HEK293 (cell line): ENCODE data around the gene OR56A3.

Experiments
- CTCF ChIP-seq: fragments of 450-650 bp; formaldehyde crosslinking; IDR thresholded peaks from 2 replicates; pipeline ENCODE4 v1.5.1; 2016; ENCODE audit warnings: missing biosample characterization, missing genetic modification characterization
- GLI2 ChIP-seq: fragments of 450-650 bp; formaldehyde crosslinking; IDR thresholded peaks from 2 replicates; pipeline ENCODE4; 2017; ENCODE audit warnings: missing biosample characterization, missing genetic modification characterization, low read depth, borderline replicate concordance
- PATZ1 ChIP-seq: fragments of 450-650 bp; formaldehyde crosslinking; IDR thresholded peaks from 2 replicates; pipeline ENCODE4 v1.5.1; 2016; ENCODE audit warnings: missing biosample characterization, missing genetic modification characterization
- PRDM10 ChIP-seq: fragments of 450-650 bp; formaldehyde crosslinking; IDR thresholded peaks from 2 replicates; pipeline ENCODE4 v1.5.1; 2016; ENCODE audit warnings: missing biosample characterization, missing genetic modification characterization
- REST ChIP-seq: fragments of 450-650 bp; formaldehyde crosslinking; IDR thresholded peaks from 2 replicates; pipeline ENCODE4 v1.5.1; 2016; ENCODE audit warnings: missing biosample characterization, missing genetic modification characterization
- ZBTB7A ChIP-seq: fragments of 450-650 bp; formaldehyde crosslinking; IDR thresholded peaks from 2 replicates; pipeline ENCODE4 v1.5.1; 2016; ENCODE audit warnings: low read depth, missing biosample characterization, missing genetic modification characterization
- ZBTB8A ChIP-seq: fragments of 450-650 bp; formaldehyde crosslinking; IDR thresholded peaks from 2 replicates; pipeline ENCODE4 v1.5.1; 2016; ENCODE audit warnings: missing biosample characterization, missing genetic modification characterization
- ZNF121 ChIP-seq: fragments of 450-650 bp; formaldehyde crosslinking; IDR thresholded peaks from 2 replicates; pipeline ENCODE4 v1.5.1; 2016; ENCODE audit warnings: missing biosample characterization, missing genetic modification characterization
- ZNF175 ChIP-seq: fragments of 450-650 bp; formaldehyde crosslinking; IDR thresholded peaks from 2 replicates; pipeline ENCODE4 v1.5.1; 2016; ENCODE audit warnings: missing biosample characterization, missing genetic modification characterization
- ZNF292 ChIP-seq: fragments of 450-650 bp; formaldehyde crosslinking; IDR thresholded peaks from 2 replicates; pipeline ENCODE4 v1.5.1; 2016; ENCODE audit warnings: low read depth, missing biosample characterization, missing genetic modification characterization, borderline replicate concordance
- ZNF341 ChIP-seq: fragments of 450-650 bp; formaldehyde crosslinking; IDR thresholded peaks from 2 replicates; pipeline ENCODE4; 2016; ENCODE audit warnings: low read depth, missing biosample characterization, missing genetic modification characterization
- ZNF362 ChIP-seq: fragments of 450-650 bp; formaldehyde crosslinking; IDR thresholded peaks from 2 replicates; pipeline ENCODE4 v1.5.1; 2016; ENCODE audit warnings: missing biosample characterization, missing genetic modification characterization
- ZNF449 ChIP-seq: fragments of 450-650 bp; formaldehyde crosslinking; IDR thresholded peaks from 2 replicates; pipeline ENCODE4 v1.5.1; 2017; ENCODE audit warnings: missing biosample characterization, mild to moderate bottlenecking, missing genetic modification characterization, moderate library complexity
- ZNF530 ChIP-seq: fragments of 450-650 bp; formaldehyde crosslinking; IDR thresholded peaks from 2 replicates; pipeline ENCODE4 v1.5.1; 2016; ENCODE audit warnings: low read depth, missing biosample characterization, missing genetic modification characterization

- TF ChIP-seq GLI2 (tag by site-specific recombination) (no peak), CTCF (tag by site-specific recombination) (no peak), ZNF292 (no peak), PRDM10 (tag by site-specific recombination) (no peak), ZNF362 (no peak), PATZ1 (no peak), ZNF449 (tag by site-specific recombination) (no peak), ZNF121 (tag by site-specific recombination) (no peak), REST (tag by site-specific recombination) (no peak), ZNF175 (tag by site-specific recombination) (no peak), ZBTB7A (no peak), ZNF530 (no peak), ZBTB8A (no peak), ZNF341 (no peak)
Measured at GRCh38 chr11:5892908-5893307, 49.1 kb upstream of the OR56A3 start, which contains the start of gene OR52E5.
